GM18858 (cell line): Measurements from ENCODE around the gene SPAG16.
"Not testable (repeated sequence)": the region's sequence is repeated elsewhere in the genome, so short reads cannot be mapped to it uniquely, and the experiment has no call there.

Source experiments
- ATAC-seq: cut with Tn5 transposase; IDR thresholded peaks from one replicate; pipeline ENCODE4 v1.9.1; 2021; ENCODE audit not compliant: unreplicated experiment

The SPAG16 gene

DNA sequence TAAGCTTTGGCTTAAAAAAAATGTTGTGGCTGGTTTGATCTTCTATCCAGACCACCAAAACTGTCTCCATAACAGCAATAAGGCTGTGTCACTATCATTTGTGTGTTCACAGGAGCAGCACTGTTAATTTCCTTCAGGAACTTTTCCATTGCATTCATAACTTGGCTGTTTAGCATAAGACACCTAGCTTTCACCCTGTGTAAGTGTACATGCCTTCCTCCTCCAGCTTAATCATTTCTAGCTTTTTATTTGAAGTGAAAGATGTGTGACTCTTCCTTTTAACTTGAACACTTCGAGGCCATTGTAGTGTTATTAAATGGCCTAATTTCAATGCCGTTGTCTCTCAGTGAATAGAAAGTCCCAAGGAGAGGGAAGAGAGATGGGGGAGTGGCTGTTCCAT, 773.7 kb downstream of the SPAG16 start:
- no peak for ATAC-seq

DNA sequence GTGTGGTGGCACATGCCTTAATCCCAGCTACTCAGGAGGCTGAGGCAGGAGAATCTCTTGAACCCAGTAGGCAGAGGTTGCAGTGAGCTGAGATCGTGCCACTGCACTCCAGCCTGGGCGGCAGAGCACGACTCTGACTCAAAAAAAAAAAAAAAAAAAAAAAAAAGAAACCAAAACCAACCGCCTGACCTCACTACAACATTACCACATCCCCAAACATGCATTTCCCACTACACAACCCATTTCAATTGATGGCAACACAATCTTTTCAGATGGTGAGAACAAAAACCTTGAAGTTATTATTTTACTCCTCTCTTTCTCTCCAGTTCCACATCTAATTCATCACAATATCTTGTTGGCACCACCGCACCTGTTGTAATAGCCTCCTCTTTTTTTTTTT, 778.0 kb downstream of the SPAG16 start:
- ATAC-seq: not testable (repeated sequence)

DNA sequence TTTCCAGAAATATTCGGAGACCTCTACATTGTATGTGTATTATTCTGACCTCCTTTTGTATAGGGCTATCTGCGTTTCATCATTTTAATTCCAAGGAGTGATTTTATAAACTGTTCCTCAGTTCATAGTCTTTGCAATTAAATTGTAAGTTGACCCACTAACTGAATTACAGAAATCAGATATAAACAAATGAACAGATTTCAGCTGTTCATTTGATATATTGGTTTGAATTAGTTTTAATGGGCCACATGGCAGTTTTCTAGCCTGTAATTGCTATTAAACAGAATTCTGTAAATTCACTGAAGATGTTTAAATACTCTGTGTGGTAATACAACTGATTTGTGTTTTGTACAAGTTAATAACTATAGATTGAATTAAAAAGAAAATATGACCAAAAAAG, 780.2 kb downstream of the SPAG16 start:
- ATAC-seq: no peak

DNA sequence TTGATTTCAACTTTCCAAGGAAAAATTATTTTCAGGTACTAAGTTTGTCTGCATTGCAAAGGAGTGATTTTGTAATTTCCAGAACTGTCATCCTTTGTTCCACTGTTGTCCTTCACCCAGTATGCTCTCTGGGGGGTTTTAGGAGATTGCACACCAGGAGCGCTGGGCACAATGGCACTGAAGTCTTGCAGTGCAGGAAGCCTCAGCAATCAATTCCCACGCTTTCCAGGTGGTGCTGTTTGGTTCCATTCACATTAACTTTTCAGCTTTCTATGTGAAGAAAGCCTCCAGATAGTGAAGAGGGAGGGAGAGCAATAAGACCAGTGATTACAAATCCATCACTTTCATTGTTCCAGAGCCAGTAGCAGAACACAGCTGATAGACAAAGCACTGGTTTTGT, 782.6 kb downstream of the SPAG16 start:
- no peak for ATAC-seq

DNA sequence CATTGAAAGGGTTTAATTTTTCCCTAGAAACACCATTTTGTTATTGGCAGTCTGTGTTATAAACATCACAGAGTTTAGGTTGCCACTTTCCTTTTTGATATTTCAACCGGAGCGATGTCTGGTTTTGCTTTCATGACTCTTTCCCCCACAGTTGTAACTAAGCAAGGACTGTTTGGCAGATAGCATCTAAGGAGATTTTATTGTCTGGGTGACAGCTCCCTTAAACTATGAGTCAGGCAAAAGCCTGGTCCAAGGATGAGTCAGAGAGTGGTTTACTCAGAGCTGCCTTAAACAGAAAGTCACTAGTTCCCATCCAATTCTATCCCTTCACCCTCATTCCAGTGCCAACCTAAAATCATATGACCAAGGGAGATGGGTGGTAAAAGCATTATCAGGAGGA, 785.0 kb downstream of the SPAG16 start:
- peak; percentile 57 for ATAC-seq

DNA sequence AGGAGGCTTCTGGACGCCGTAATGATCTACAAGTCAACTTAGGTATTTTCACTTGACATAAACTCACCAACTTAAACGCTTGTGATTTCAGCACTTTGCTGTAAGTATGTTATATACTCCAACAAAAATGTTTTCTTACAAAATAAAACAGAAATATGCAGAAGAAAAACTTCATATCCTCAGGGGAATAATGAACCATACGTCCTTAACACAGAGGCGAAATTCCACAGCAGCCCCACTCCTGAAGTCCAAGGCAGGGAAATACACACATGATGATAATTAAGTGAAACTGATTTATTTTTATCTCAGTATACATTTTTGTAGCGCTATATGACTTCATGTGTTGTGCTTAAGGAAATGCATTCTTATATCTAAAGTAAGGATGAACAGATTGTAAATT, 791.2 kb downstream of the SPAG16 start:
- ATAC-seq: no peak

DNA sequence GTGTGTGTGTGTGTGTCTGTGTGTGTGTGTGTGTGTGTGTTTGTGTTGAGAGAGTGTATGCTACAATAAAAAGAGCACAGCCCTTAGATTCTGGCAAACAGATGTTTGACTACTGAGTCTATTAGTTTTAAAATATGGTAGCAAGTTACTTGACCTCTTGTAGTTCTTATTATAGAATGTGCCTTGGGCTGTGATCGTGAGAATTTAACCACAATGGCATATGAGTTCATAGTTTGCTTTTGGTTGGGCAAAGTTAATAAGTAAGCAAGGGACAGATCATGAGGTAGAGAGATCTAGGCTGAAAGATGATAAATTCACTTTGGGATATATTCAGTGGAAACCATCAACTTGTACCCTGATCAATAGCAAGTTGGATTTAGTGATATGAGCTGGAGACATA, 792.3 kb downstream of the SPAG16 start:
- no peak for ATAC-seq

DNA sequence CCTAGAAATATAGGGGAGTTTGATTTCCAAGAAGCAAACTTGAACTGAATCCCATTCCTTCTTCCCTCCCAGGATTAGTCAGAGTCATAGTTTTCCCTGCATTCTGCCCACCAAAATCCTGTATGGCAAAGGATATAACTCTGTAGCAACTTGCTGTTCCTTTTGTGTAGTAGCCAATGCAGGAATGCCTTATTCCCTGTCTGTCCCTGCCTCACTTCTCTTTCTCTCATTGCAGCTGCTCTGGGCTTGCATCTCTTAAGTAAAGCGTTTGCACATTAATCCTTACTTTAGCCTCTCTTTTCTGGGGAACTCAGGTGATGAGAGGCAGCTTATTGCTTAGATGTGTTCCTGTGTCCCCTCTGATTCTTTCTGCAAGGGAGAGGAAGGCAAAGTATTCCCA, 793.5 kb downstream of the SPAG16 start:
- no peak for ATAC-seq

DNA sequence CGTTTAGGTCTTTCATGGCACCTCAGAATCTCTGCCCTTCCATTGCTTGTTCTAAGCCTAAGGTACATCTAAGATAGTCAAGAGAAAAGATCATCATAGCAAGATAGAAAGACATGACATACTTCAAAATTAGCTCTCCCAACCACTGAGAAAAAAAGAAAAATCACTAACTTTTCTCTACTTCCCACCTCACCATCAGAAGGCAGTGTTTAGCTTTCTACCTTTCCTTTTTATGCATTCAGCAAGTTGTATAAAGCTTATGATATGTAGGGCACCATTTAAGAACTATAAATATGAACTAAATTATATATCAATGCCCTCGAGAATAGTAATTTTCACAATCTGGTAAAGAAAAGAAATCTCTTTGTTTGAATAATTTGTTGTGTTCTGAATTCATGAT, 794.8 kb downstream of the SPAG16 start:
- no peak for ATAC-seq

DNA sequence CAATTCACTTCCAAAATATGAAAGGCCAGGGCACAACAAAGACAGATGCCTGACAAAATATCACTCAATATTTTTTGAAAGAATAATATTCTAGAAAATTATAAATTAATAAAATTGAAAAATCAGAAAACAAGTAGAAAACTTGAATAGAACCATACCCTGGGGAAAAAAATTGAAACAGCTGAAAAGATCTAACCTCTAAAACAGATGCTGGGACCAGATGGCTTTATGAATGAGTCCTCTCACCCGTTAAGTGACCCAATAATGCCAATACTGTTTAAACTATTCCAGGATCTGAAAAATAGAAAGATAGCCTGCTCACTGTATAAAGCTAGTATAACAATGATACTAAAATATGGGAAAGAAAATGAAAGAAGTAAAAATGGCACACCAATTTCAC, 804.3 kb downstream of the SPAG16 start:
- ATAC-seq: no peak

DNA sequence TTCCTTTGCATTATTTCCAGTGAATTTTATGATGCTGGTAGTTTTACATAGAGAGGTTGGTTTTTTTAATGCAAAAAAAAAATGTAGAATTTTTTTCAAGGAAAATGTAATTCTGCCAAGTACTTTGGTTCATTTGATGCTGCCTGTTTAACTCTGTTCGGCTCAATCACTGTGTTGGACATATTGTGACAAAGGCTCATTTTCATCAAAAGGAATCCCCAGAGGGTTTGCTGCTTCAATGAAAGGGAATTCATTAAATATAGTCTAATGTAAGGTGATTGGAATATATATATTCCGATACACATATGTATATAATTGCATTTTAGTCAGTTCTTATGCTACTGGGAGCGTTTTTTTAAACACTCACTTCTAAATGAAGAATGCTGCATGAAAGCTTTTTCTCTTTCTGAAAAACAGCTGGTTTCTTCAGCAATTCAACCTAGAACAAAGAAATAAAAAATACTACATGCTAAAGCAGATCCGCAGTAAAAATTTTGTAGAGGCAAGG, 812.0 kb downstream of the SPAG16 start:
- ATAC-seq: no peak

DNA sequence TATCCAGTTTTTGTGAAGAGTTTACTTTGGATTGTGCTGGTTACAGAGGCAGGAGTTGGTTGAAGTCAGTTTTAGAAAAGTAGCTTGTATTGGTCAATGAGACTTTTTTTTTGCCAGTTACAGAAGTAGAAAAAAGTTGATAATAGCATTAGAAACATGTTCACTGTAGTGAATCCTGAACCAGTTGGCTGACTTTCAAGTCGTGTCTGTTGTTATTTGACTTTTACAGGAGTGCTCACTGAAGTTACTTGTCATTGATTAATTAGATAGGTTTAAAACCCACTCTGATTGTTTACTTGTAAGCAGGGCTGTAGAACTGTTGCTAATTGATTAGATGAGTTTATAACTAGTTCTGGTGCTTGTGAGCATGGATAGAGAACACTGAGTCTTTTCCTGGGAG, 814.5 kb downstream of the SPAG16 start:
- ATAC-seq: no peak

DNA sequence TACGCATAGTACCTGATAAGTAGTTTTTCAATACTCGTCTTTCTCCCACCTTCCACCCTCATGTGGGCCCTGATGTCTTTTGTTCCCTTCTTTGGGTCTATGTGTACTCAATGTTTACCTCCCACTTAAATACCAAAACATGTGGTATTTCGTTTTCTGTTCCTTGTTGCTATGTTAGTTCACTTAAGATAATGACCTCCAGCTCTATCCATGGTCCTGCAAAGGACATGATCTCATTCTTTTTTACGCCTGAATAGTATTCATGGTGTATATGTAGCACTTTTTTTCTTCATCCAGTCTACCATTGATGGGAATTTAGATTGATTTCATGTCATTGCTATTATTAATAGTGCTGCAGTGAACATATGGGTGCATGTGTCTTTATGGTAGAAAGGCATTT, 816.2 kb downstream of the SPAG16 start:
- no peak for ATAC-seq

DNA sequence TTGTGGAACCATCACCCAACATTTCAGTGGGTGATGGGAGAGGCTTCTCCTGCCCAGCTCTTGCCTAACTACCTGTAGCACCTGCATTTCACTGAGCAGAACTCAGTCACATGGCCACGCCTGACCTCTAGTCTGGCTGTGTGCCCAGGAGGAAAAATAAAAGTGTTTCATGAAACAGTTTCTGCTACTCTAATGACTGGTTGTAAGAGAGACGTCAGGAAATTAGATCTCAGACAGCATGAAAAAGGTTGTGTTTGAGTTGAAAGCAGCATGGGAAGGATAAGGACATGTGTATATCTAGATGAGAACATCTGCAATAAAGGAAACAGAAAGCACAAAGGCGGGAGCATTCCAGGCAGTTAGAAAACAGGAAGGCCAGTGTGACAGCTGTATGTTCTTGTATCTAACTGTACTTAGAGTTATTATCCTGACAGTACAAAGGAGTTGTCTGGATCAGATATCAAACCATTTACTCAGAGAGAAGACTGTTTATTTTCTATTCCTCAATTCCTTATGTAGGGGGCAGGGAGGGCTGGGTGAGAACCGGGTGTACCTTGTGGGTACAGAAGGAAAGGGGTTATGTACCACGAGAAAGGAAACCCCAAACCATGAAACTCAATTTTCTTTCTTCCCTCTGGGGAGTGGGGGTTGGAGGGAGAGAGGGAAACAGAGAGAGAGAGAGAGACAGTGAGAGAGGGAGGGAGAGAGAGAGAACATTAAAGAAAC, 819.2 kb downstream of the SPAG16 start:
- no peak for ATAC-seq

DNA sequence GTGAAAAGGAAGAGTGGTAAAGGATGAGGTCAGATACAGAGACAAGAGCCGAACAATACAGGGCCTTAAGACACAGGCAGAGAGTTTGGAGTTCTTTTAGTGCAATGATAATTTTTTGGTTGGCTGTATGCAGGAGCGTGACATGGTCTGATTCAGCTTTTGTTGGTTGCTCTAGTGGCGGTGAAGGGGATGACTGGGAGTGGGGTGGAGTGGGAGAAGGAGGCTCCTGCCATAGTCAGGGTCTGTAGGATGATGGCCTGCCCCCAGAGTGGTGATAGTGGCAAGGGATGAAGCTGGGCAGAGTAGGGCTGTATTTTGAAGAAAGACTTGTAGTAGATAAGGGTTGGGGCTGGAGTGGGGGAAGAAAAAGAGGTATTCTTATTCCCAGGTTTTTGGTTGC, 820.0 kb downstream of the SPAG16 start:
- no peak for ATAC-seq

DNA sequence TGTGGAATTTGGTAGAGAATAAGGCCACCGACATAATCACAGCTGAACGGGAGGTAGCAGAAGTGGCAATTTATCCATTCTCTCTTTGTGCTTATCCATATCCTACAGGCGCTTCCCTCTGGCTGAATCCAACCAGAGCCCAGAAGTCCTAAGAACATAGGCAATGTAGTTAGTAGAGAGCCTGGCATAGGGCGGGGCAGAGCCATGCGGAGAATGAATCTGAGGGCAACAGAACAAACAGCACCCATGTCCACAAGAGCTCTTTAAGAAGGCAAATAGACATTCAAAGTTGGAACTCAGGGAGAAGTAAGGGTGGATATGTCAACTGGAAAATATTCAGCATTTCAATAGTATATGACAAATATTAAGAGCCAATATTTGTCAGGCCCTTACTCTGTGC, 820.7 kb downstream of the SPAG16 start:
- ATAC-seq: no peak

DNA sequence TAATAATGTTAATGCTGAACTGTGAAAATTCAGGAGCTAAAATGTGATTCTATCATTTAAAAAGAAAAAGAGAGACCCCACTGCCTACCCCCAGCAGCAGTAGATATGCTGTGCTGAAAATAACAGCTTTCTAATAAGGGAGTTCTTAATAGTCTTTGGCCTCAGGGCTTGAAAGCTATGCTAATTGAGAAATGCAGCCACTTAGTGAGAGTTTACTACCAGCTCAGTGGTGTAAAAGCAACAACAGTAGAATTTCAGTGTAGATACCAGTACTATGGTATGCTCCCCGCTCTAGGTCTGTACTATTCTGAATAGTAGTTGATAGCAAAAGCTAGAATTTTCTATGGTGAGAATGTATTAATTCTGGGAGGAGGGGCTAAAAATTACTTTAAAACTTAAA, 823.5 kb downstream of the SPAG16 start:
- ATAC-seq: no peak

DNA sequence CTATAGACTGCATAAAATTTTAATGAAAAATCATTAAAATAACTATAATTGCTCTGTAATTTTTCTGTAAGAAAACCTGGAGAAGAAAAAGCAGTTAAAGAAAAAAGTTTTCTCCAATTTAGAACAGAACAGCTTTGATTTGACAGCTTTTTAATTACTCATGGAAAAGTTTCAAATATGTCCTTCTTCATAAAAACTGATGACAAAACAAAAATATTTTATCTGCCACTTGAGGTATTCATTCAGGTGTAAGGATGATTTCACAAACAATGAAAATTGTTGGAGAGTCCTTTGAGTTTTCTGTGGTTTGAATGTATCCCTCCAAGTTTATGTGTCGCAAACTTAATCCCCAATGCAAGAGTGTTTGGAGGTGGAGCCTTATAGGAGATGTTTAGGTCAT, 824.3 kb downstream of the SPAG16 start:
- no peak for ATAC-seq

DNA sequence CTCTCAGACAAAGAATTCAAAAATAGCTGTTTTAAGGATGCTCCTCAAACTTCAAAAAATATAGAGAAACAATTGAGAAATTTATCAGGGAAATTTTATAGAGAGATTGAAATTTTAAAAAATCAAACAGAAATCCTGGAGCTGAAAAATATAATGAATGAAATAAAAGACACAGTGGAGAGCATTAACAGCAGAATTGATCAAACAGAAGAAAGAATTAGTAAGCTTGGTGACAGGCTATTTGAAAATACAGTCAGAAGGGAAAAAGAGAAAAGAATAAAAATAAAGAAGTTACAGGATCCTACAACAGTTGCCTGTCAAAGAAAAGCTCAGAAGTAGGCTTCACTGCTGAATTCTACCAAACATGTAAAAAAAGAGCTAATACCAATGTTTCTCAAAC, 832.8 kb downstream of the SPAG16 start:
- ATAC-seq: no peak

DNA sequence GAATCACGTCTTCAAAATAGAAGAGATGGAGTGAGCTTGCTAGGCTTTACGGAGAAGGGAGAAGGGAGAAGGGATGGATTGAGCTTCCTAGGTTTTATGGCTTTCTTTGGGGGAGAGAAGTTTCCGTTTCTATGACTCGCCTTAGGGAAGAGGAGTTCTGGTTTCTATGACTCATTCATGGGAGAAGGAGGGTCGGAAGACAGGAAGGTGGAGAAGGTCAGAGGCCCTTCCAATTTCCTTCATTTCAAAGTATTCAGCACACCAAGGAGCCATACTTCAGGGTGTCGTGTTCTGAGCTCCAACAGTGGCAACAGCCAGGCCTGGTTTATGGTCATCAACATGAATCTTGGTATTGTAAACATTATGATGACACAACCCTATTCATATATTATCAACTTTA, 841.9 kb downstream of the SPAG16 start:
- ATAC-seq: no peak

DNA sequence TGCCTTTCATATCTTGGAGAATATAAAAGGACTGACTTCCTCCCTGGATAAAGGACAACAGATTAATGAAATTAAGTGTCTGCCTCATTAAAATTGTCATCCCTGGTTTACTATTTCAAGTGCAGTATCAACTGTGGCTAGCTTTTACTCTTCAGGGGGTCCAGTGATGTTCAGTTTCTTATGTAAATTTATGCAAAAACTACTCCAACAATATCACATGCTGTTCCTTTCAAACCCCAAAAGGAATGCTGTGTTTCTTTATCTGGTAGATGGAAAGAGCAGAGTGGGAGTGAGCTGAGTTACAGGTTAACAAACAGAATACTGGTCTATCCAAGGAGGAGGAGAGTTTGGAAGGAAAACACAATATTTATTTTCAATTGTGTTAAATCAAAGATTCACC, 842.9 kb downstream of the SPAG16 start:
- no peak for ATAC-seq

DNA sequence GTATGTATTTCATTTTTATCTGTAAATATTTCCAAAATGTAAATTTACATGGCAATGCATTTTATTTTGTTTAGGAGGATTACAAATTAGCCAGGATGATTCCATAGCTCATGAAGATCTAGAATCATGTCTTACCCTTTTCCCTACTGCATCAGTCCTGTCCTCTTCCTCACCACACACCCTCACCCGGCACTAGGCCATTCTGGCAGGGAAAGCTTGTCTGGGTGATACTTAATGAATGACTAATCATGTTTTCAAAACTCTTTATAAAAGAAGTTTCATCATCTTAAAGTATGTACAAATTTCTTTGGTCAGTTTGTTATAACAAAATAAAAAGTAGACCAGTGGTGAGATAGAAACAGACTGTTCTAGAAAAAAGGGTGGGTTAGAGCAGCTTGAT, 843.3 kb downstream of the SPAG16 start:
- ATAC-seq: no peak

DNA sequence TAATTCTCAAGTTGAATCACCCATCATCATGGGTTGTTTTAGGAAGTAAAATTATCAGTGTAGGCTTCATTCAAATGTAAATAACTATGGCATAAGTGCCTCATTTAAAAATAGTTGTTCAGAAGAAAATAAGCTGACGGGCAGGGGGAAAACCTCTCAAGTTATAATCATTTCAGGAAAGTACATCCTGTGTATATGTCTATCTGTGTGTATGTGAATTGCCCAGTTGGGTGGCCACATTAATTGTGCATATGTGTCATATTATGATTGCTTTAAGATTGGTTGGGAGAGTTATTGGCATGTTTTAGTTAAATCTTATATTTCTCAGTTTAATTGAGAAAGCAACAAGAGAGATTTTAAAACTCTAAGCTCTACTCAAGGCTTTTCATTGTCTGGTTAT, 843.8 kb downstream of the SPAG16 start:
- ATAC-seq: no peak
